LNCaP clone FGC (cell line): Measurements from ENCODE around the gene S100A13.
"Not testable (repeated sequence)": the region's sequence is repeated elsewhere in the genome, so short reads cannot be mapped to it uniquely, and the experiment has no call there.

ENCODE experiments used
- DNase-seq: peaks from one replicate; pipeline ENCODE4 v3.0.0-alpha.2; 2011; ENCODE audit warnings: low read depth
- H3K4me3 ChIP-seq: 2 replicates; pipeline ENCODE4 v1.5.1; 2011; ENCODE audit warnings: mild to moderate bottlenecking, low read depth, low read length, control low read depth
- TF ChIP-seq, protein P1 (sequence below): IDR thresholded peaks from 2 replicates; pipeline ENCODE4 v1.5.1; 2012; ENCODE audit warnings: mild to moderate bottlenecking; ENCODE audit not compliant: control insufficient read depth, insufficient read depth; ENCODE audit errors: extremely low read depth

Gene S100A13

DNA sequence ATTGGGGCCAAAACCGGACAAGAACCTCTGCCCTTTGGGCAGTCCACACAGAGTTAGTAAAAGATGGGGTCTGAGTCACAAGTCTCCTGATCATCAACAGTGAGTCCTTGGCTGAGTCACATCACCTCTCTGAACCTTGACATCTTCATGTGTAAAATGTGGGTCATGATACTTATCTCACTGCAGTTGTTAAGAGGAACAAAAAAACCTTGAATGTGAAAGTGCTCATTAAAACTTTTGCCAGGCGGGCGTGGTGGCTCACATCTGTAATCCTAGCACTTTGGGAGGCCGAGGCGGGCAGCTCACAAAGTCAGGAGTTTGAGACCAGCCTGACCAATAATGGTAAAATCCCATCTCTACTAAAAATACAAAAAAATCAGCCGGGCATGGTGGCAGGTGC lies 30.1 kb downstream of the S100A13 start:
- H3K4me3 ChIP-seq, result no peak overlapping the region
- DNase-seq, result no peak
- TF ChIP-seq, protein P1, sequence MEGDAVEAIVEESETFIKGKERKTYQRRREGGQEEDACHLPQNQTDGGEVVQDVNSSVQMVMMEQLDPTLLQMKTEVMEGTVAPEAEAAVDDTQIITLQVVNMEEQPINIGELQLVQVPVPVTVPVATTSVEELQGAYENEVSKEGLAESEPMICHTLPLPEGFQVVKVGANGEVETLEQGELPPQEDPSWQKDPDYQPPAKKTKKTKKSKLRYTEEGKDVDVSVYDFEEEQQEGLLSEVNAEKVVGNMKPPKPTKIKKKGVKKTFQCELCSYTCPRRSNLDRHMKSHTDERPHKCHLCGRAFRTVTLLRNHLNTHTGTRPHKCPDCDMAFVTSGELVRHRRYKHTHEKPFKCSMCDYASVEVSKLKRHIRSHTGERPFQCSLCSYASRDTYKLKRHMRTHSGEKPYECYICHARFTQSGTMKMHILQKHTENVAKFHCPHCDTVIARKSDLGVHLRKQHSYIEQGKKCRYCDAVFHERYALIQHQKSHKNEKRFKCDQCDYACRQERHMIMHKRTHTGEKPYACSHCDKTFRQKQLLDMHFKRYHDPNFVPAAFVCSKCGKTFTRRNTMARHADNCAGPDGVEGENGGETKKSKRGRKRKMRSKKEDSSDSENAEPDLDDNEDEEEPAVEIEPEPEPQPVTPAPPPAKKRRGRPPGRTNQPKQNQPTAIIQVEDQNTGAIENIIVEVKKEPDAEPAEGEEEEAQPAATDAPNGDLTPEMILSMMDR, result no peak

DNA sequence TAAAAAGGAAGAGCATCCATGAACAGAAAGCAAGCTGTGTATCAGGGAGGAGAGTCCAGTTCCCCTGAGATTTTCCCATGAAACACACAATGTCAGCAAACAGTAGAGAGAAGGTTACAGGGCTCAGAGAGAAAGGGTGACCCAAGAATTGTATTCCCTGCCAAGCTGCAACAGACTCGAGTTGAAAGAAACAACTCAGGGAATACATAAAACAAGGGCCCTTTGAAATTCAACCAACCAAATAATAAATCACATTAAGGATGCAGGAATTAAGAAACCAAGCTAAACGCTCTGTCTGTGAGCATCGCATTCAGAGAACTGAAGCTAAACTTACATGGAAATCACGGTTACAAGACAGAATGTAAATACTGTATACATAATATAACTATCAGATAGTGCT lies 34.6 kb downstream of the S100A13 start:
- H3K4me3 ChIP-seq, result no peak overlapping the region
- TF ChIP-seq, protein P1, result no peak
- no peak for DNase-seq

DNA sequence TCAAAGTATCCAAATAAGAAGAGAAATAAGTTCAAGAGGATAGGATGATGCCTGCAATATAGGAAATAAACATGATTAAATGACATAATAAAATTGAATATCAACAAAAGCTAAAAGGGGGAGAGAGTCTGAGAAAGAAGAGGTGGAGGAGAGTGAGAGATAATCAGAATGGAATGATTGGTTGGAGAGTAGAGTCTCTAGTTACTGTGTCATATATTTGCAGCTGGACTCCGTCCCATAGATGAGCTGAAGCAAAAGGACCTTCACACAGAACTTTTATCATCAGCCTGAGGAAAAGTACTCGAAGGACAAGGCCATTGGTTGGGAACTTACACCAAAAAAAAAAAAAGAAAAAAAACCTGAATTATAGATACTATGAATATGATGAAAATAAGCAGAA lies 38.8 kb downstream of the S100A13 start:
- no peak for DNase-seq
- H3K4me3 ChIP-seq, result no peak overlapping the region
- TF ChIP-seq, protein P1, result no peak

DNA sequence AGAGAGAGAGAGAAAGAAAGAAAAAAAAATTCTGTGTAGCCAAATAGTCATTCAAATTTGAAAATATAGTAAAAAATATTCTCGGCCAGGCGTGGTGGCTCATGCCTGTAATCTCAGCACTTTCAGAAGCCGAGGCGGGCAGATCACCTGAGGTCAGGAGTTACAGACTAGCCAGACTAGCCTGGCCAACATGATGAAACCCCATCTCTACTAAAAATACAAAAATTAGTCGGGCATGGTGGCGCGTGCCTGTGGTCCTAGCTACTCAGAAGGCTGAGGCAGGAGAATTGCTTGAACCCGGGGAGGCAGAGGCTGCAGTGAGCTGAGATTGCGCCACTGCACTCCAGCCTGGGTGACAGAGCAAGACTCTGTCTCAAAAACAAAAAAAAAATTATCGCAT lies 39.3 kb downstream of the S100A13 start:
- H3K4me3 ChIP-seq, DNase-seq: not testable (repeated sequence)

DNA sequence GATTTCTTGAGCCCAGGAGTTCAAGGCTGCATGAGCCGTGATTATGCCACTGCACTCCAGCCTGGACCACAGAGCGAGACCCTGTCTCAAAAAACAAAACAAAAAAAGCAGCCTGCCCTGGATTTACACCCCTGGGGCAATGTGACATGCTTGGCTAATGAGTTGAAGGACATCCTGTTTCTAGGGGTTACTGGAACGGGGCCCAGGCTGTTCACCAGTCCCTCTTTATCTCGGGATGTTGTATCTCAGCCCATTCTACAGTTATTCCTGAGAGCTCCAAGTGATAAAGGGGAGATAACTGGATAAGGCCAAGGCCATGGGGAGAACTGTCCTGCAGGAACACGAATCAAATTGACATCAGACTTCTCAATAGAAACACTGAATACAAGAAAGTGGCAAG lies 40.0 kb downstream of the S100A13 start:
- no peak overlapping the region for H3K4me3 ChIP-seq
- no peak for DNase-seq
- TF ChIP-seq, protein P1, result no peak

DNA sequence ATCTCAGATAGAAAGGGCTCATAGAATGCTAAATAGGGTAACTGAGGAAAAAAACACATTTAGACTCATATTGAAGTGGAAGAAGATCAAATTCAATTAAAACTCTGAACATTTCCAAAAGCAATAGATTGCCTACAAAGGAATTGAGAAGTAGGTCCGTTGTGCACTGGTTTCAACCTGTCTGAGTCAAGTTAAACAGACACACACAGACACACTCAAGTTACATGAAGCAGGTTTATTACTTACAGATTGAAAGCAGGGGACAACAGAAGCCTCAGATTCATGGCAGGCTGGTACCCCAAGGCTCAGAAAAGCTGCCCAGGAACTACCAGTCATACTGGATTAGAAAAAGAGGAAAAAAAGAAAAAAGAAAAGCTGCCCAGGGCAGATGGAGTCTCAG lies 41.0 kb downstream of the S100A13 start:
- TF ChIP-seq, protein P1, result no peak
- DNase-seq, result no peak
- H3K4me3 ChIP-seq, result no peak overlapping the region

DNA sequence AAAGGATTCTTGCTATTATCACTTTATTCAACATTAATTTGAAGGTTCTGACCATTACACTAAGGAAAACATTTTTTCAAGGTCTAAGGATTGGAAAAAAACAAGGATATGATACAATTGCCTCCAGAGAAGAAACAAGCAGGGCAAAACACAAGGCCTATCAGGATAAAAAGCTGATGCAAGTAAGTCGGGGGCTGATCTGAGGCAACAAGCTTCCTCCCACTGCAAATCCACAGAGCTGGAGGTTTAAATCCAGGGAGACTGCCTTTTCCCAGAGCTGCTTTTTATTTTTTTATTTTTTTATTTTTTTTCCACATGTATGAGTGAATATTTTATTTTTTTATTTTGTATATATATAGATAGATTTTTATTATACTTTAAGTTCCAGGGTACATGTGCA lies 42.3 kb downstream of the S100A13 start:
- no peak for DNase-seq
- TF ChIP-seq, protein P1, result no peak
- no peak overlapping the region for H3K4me3 ChIP-seq

DNA sequence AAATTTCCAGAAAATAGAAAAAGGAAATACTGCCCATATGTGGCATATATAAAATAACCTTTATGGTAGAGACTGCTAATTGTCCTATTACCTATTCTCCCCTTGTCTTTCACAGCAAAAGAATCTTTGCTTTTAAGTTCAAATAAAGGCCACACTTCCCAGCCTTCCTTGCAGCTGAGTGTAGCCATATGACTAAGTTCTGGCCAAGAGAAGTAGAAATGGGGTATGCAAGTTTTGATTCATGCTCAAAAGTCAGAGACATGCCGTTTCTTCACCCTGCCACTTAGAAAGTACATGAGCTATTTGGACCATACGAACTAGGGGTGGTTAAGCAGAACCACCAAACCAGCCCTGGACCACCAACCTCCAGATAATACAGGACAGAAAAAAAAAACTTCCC lies 43.3 kb downstream of the S100A13 start:
- no peak for DNase-seq
- TF ChIP-seq, protein P1, result no peak
- no peak overlapping the region for H3K4me3 ChIP-seq

DNA sequence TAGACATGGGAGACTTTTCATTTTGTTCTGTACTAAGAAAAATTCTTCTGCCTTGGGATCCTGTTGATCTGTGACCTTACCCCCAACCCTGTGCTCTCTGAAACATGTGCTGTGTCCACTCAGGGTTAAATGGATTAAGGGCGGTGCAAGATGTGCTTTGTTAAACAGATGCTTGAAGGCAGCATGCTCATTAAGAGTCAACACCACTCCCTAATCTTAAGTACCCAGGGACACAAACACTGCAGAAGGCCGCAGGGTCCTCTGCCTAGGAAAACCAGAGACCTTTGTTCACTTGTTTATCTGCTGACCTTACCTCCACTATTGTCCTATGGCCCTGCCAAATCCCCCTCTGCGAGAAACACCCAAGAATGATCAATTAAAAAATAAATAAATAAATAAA lies 43.8 kb downstream of the S100A13 start:
- H3K4me3 ChIP-seq, DNase-seq: not testable (repeated sequence)

DNA sequence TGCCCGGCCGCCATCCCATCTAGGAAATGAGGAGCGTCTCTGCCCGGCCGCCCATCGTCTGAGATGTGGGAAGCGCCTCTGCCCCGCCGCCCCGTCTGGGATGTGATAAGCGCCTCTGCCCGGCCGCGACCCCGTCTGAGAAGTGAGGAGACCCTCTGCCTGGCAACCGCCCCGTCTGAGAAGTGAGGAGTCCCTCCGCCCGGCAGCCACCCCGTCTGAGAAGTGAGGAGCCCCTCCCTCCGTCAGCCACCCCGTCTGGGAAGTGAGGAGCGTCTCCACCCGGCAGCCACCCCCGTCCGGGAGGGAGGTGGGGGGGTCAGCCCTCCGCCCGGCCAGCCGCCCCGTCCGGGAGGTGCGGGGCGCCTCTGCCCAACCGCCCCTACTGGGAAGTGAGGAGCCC lies 44.5 kb downstream of the S100A13 start:
- not testable (repeated sequence) for DNase-seq

More for the DNA sequence above, 44.5 kb downstream of the S100A13 start:
- not testable (repeated sequence) for H3K4me3 ChIP-seq
